MV-4-11 (cell line): ENCODE results near the gene DPP6.

Source experiments
- DNase-seq: peaks from one replicate; lab custom pipeline; 2025; lab: John Stamatoyannopoulos, UW

DPP6 gene

GRCh38 chr7:154451480-154452457 is 399.6 kb downstream of the DPP6 start:
- no peak for DNase-seq

GRCh38 chr7:154463794-154464193 is 411.6 kb downstream of the DPP6 start:
- DNase-seq = peak; percentile 1

- no peak for DNase-seq
Observed at GRCh38 chr7:154469652-154470051, 417.5 kb downstream of the DPP6 start.

GRCh38 chr7:154472343-154472742 is 420.1 kb downstream of the DPP6 start:
- no peak for DNase-seq

- DNase-seq = no peak
Observed at GRCh38 chr7:154473360-154473759, 421.2 kb downstream of the DPP6 start.

- DNase-seq = no peak
Observed at GRCh38 chr7:154474903-154475520, 422.8 kb downstream of the DPP6 start.

- DNase-seq = no peak
Observed at GRCh38 chr7:154475864-154476263, 423.7 kb downstream of the DPP6 start.

- no peak for DNase-seq
Observed at GRCh38 chr7:154480817-154481216, 428.6 kb downstream of the DPP6 start.

GRCh38 chr7:154482863-154483262 is 430.7 kb downstream of the DPP6 start:
- DNase-seq = no peak

GRCh38 chr7:154484406-154484805 is 432.2 kb downstream of the DPP6 start:
- DNase-seq = no peak

- DNase-seq = no peak
Observed at GRCh38 chr7:154484943-154485342, 432.7 kb downstream of the DPP6 start.

- DNase-seq = no peak
Observed at GRCh38 chr7:154489897-154490296, 437.7 kb downstream of the DPP6 start.

- no peak for DNase-seq
Observed at GRCh38 chr7:154493594-154493993, 441.4 kb downstream of the DPP6 start.

- DNase-seq = no peak
Observed at GRCh38 chr7:154497751-154498150, 445.6 kb downstream of the DPP6 start.

GRCh38 chr7:154503962-154504550 is 451.9 kb downstream of the DPP6 start:
- DNase-seq = peak; percentile 20

- DNase-seq = no peak
Observed at GRCh38 chr7:154504918-154505317, 452.7 kb downstream of the DPP6 start.

- peak; percentile 90 for DNase-seq
Observed at GRCh38 chr7:154505362-154505761, 453.2 kb downstream of the DPP6 start.

GRCh38 chr7:154509192-154509591 is 457.0 kb downstream of the DPP6 start:
- no peak for DNase-seq

GRCh38 chr7:154512121-154512833 is 460.1 kb downstream of the DPP6 start:
- DNase-seq = no peak

GRCh38 chr7:154517768-154518167 is 465.6 kb downstream of the DPP6 start:
- DNase-seq = no peak

- no peak for DNase-seq
Observed at GRCh38 chr7:154519229-154519628, 467.0 kb downstream of the DPP6 start.

GRCh38 chr7:154530136-154530535 is 477.9 kb downstream of the DPP6 start:
- DNase-seq = no peak
